HG02981 (cell line): ENCODE results near the gene ANK3.

Experiments
- ATAC-seq: cut with Tn5 transposase; IDR thresholded peaks from one replicate; pipeline ENCODE4 v1.9.1; 2021; ENCODE audit warnings: mild to moderate bottlenecking, moderate library complexity; ENCODE audit not compliant: unreplicated experiment

The ANK3 gene

GRCh38 chr10:60348982-60349381, 40.7 kb downstream of the ANK3 start:
- ATAC-seq: no peak

DNA sequence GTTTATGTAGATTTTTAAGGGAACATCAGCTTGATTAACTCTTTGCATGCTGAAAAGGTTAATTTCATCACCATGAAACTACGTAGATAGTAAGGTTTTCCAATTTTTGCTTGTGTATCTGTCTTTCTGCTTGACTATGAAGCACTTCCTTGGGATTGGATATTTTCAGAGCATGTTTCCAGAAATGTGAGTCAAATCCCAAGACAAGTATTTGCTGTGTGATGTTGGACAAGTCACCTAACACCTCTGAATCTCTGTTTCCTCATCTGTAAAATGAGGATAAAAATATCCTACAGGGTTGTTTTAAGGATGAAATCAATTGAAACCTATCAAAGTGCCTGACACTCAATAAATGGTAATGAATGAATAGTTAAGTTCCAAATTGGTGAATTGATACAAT, 42.4 kb downstream of the ANK3 start:
- no peak for ATAC-seq

GRCh38 chr10:60346661-60347060, 43.0 kb downstream of the ANK3 start:
- no peak for ATAC-seq

GRCh38 chr10:60343254-60343653, 46.4 kb downstream of the ANK3 start:
- no peak for ATAC-seq

DNA sequence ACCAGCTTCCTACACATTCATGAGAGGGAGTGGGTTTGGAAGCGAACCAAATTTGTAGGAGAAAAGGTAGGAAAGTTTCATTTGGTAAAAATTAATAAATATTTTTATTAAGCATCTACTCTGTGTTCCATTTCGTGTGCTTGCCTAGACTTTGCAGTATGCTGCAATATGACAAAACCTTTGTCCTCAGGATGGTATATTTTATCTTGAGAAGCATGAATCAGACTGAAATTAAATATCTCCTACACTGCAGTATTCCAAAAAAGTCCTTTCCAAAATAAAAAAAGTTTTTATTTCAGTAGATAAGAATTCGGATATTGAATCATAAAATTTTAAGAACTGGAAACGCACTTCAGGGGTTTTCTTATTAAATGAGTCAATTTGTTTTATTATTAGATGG, 47.7 kb downstream of the ANK3 start:
- no peak for ATAC-seq

GRCh38 chr10:60340973-60341372, 48.7 kb downstream of the ANK3 start:
- ATAC-seq: no peak

- ATAC-seq: no peak
Measured at GRCh38 chr10:60339757-60340156, 49.9 kb downstream of the ANK3 start.

GRCh38 chr10:60338786-60339185, 50.9 kb downstream of the ANK3 start:
- no peak for ATAC-seq

DNA sequence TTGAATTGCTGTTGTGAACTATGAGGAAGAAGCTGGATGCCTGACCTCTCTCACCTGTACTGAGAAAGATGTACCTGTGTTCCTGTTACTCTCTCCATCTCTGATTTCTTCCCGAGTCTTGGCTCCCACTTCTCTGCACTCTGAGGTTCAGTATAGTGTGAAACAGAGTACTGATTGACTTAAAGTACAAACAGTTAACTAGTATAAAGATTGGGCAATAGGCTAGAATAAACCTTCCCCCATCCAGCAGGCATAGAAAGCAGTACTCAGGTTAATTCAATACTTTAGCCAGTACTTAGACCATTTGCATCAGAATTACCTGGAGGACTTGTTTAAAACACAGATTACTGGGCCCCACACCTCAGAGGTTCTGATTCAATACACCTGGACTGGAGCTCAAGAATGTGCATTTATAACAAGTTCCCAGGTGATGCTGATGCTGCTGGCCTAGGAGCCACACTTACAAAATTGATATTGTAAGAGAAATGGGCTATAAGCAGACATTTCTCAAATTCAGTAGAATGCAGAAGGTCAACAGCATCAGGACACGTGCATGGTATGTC, 51.6 kb downstream of the ANK3 start:
- no peak for ATAC-seq

- ATAC-seq: no peak
Measured at GRCh38 chr10:60336901-60337630, 52.6 kb downstream of the ANK3 start.

DNA sequence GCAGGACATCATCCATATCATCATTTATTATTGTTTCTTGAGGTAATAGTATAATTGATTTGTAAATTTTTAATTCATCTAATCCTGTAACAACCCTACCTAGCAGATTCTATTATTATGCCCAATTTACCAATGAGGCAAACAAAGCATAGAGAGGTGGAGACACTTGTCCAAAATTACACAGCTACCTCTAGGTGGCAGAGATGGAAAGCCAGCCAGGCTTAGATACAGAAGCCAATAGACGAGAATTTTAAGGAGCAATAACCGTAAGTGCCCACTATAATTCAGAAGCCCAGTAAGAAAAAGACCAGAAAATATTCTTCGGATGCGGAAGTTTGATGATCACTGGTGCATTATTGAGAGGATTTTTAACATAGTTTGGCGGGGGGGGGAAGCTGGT, 54.0 kb downstream of the ANK3 start:
- ATAC-seq: no peak

DNA sequence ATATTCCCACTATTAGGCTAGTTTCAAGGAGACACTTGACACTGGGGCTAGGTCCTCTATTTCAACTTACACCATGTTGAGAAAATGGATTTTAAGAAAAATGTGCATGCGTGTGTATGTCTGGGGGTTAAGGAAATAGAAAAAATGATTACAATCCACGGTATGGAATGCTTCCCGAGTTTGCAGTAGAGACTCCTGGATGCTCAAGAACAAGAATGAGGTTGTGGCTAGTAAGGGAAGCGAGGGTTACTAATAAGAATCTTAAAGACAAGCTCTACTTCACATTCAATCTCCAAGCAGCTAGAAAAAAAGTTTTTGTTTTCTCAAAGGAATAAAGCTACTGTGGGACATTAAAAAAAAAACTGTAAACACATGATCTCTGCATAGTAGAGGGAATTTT, 54.7 kb downstream of the ANK3 start:
- no peak for ATAC-seq

DNA sequence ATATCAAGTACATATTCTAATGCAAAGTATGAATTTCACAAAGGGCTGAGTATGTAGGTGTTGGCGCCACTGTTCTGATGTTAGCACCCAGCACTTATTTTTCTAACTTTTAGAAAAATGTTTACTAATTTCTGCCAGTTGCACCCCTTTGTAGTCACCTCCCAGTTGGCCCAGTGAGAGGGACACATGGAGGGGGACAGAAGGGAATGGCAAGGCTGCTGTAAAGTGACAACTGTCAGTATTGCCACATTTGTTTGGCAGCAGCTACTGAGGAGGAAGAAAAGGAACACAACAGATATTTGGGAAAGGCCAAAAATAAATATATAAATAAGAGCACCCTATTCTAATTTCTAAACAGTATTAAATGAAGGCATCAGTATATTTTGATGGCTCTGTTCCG, 57.3 kb downstream of the ANK3 start:
- ATAC-seq: no peak

GRCh38 chr10:60331886-60332285, 57.8 kb downstream of the ANK3 start:
- ATAC-seq: no peak

GRCh38 chr10:60323162-60323561, 66.5 kb downstream of the ANK3 start:
- ATAC-seq: no peak

- ATAC-seq: no peak
Measured at GRCh38 chr10:60320666-60321065, 69.0 kb downstream of the ANK3 start.

- no peak for ATAC-seq
Measured at GRCh38 chr10:60316029-60316428, 73.6 kb downstream of the ANK3 start.

- no peak for ATAC-seq
Measured at GRCh38 chr10:60315311-60315710, 74.4 kb downstream of the ANK3 start.

DNA sequence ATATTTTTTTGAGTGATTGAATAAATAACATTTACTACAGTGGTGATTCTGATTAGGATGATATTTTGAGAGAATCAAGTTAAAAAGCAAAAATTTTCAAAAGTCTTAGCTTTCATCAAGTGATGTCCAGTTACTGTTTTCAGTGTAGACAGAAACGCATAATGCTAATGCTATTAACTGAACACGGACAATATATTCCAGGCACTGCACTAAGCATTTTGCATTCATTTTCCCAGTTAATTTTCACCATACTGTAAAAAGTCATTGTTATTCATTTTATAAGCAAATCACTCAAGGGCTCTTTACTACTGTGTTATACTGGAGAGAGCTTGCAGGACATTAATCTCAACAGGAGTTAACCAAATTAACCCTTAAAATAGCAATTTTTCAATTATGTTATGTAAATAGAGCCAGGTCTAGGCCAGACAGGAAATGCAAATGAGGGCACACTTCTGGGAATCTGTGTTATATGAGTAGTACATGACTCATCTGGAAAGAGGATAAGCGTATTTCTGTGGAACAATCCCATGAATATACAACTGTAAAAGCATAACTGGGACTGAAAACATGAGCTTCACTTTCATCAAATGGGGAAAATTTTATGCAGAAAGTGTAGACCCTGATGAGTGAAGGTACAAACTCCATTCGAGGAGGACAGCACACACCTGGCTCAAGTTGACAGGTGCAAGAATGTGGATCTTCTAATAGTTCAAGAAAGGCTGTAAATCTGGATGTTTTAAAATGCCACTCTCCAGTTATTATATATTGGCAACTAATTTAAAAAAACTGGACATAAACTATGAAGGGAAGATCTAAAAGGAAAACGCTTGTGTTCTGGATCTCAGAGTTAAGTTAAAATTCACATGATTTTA, 75.4 kb downstream of the ANK3 start:
- ATAC-seq: no peak

GRCh38 chr10:60313589-60313952, 76.1 kb downstream of the ANK3 start:
- no peak for ATAC-seq

DNA sequence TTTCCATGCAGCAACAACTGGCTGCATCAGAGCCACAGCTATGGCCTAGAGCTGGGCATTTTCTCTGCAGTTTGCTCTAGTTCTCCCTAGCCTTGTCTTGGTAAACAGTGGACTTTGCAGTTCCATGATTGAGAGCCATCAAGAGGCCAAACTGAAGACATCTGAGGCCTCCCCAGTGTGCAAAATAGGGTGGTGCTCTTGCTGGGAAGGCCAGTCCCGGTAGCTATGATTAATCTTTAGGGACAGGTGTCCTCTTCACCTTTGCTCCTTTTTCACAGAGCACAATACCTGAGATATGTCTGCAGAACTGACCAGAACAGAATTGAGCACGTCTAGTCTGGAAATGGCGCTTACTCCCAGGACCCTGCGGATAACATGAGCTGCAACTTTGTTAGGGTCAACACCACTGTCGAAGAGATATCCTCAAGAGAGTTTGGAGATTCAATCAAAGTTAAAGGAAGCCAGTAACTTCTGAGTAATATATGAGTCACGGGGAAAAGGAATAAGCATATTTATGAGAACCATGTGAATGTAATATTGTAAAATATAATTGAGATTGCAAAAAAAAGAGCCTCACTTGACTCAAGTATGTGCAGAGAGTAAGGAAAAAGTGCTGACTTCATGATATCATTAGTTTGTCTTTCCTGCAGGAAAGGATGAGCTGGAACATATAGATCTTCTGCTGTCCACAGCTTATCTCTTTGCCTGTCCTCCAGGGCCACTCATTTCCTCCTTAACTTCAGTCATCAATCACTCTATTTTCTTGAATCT, 76.7 kb downstream of the ANK3 start:
- no peak for ATAC-seq
